Measurements from ENCODE around the gene TEKT3.
A peak's percentile ranks its signal among the peaks of the same experiment; 100 is the strongest.

Gene TEKT3

GRCh38 chr17:15348021-15348420, 6.6 kb upstream of the TEKT3 start:
- Histone ChIP-seq H2AFZ (no peak overlapping the region), H3K27ac (no peak overlapping the region)
- TF ChIP-seq, protein P1, sequence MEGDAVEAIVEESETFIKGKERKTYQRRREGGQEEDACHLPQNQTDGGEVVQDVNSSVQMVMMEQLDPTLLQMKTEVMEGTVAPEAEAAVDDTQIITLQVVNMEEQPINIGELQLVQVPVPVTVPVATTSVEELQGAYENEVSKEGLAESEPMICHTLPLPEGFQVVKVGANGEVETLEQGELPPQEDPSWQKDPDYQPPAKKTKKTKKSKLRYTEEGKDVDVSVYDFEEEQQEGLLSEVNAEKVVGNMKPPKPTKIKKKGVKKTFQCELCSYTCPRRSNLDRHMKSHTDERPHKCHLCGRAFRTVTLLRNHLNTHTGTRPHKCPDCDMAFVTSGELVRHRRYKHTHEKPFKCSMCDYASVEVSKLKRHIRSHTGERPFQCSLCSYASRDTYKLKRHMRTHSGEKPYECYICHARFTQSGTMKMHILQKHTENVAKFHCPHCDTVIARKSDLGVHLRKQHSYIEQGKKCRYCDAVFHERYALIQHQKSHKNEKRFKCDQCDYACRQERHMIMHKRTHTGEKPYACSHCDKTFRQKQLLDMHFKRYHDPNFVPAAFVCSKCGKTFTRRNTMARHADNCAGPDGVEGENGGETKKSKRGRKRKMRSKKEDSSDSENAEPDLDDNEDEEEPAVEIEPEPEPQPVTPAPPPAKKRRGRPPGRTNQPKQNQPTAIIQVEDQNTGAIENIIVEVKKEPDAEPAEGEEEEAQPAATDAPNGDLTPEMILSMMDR (IDR thresholded peaks at IDR 0.05) = no peak

GRCh38 chr17:15346066-15346595, 4.7 kb upstream of the TEKT3 start:
- Histone ChIP-seq H3K9ac (no peak overlapping the region), H2AFZ (no peak overlapping the region), H3K27me3 (ENCODE audit: control insufficient read depth, insufficient read depth, low read length) (no peaks in the 10 kb centered on the region), H3K4me1 (no peaks in the 10 kb centered on the region), H3K27ac (no peak overlapping the region), H3K79me2 (no peaks in the 10 kb centered on the region), H3K4me3 (ENCODE audit: low read depth, low read length) (no peak overlapping the region), H3K36me3 (ENCODE audit: control insufficient read depth, insufficient read depth, low read length) (no peaks in the 10 kb centered on the region), H3K4me2 (ENCODE audit: low read length) (no peak overlapping the region), H3K9me3 (ENCODE audit: control insufficient read depth, low read length) (no peaks in the 10 kb centered on the region)
- TF ChIP-seq, protein P1 (IDR thresholded peaks at IDR 0.05) = no peak

More at GRCh38 chr17:15348021-15348420, 6.6 kb upstream of the TEKT3 start:
- Histone ChIP-seq H3K4me3 (ENCODE audit: low read depth, low read length) (no peak overlapping the region), H3K27me3 (ENCODE audit: control insufficient read depth, insufficient read depth, low read length) (no peaks in the 10 kb centered on the region), H3K36me3 (ENCODE audit: control insufficient read depth, insufficient read depth, low read length) (no peaks in the 10 kb centered on the region), H3K79me2 (no peaks in the 10 kb centered on the region), H3K9me3 (ENCODE audit: control insufficient read depth, low read length) (no peaks in the 10 kb centered on the region), H3K9ac (no peak overlapping the region), H3K4me1 (no peaks in the 10 kb centered on the region), H3K4me2 (ENCODE audit: low read length) (no peak overlapping the region)

DNA sequence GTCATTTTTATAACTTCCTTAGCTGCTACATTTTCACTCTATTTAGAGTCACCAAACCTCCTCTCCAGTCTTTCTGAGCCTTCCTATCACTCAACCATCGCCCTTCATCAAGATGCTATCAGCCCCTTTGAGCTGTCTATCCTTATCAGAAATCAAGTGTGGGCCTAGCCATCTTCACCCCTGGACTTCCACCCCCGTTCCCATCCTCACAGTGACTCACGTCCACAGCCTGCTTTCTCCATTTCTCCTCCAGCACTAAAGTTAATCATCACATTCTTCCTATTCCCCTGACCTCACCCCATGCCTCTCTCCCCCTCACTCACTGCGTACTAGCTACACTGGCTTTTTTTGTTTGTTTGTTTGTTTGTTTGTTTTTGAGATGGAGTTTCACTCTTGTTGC, 2.4 kb upstream of the TEKT3 start:
- Histone ChIP-seq H3K4me3 (ENCODE audit: low read depth, low read length) (no peak overlapping the region), H3K4me1 (no peaks in the 10 kb centered on the region), H3K79me2 (no peaks in the 10 kb centered on the region), H3K27me3 (ENCODE audit: control insufficient read depth, insufficient read depth, low read length) (no peaks in the 10 kb centered on the region), H3K27ac (no peak overlapping the region), H3K36me3 (ENCODE audit: control insufficient read depth, insufficient read depth, low read length) (no peaks in the 10 kb centered on the region), H3K9me3 (ENCODE audit: control insufficient read depth, low read length) (no peaks in the 10 kb centered on the region), H2AFZ (no peak overlapping the region), H3K4me2 (ENCODE audit: low read length) (no peak overlapping the region), H3K9ac (no peak overlapping the region)
- TF ChIP-seq, protein P1 (IDR thresholded peaks at IDR 0.05) = no peak

GRCh38 chr17:15342460-15342859, 1.1 kb upstream of the TEKT3 start:
- H2AFZ ChIP-seq = no peak overlapping the region
- no peak overlapping the region for H3K4me3 ChIP-seq (ENCODE audit: low read depth, low read length)
- H3K4me1 ChIP-seq = no peaks in the 10 kb centered on the region
- no peaks in the 10 kb centered on the region for H3K79me2 ChIP-seq
- no peaks in the 10 kb centered on the region for H3K9me3 ChIP-seq (ENCODE audit: control insufficient read depth, low read length)
- H3K27ac ChIP-seq = no peak overlapping the region
- TF ChIP-seq, protein P1 (IDR thresholded peaks at IDR 0.05) = no peak
- no peaks in the 10 kb centered on the region for H3K36me3 ChIP-seq (ENCODE audit: control insufficient read depth, insufficient read depth, low read length)
- no peak overlapping the region for H3K9ac ChIP-seq
- no peak overlapping the region for H3K4me2 ChIP-seq (ENCODE audit: low read length)
- no peaks in the 10 kb centered on the region for H3K27me3 ChIP-seq (ENCODE audit: control insufficient read depth, insufficient read depth, low read length)

DNA sequence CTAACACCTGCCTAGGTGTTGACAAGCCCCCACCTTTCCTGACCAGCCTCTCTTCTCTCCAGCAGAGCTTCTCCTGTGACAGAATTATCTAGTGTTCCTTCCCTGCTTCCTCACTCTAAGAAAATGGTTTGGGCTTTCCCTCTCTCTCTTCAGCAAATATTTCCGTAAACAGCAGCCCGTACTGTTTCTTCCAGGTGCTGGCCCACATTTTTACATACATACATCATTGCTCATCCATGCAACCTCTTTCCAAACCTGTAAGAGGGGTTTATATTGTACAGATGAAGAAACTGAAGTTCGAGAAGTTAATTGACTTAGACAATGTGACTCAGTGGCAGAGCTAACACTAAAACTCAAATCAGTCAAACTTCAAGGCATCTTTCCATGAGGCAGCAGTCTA, 569 bp upstream of the TEKT3 start:
- Histone ChIP-seq H3K27ac (no peak overlapping the region), H3K4me2 (ENCODE audit: low read length) (peak overlapping the region; percentile 83), H3K36me3 (ENCODE audit: control insufficient read depth, insufficient read depth, low read length) (no peaks in the 10 kb centered on the region), H3K27me3 (ENCODE audit: control insufficient read depth, insufficient read depth, low read length) (no peaks in the 10 kb centered on the region), H3K9ac (no peak overlapping the region), H3K9me3 (ENCODE audit: control insufficient read depth, low read length) (no peaks in the 10 kb centered on the region), H2AFZ (peak overlapping the region; percentile 81), H3K4me1 (no peaks in the 10 kb centered on the region), H3K4me3 (ENCODE audit: low read depth, low read length) (peak overlapping the region; percentile 58), H3K79me2 (no peaks in the 10 kb centered on the region)
- TF ChIP-seq, protein P1 (IDR thresholded peaks at IDR 0.05) = no peak
